Stimulated activated CD4-positive, alpha-beta T cell treated with anti-CD3 and anti-CD28 coated beads, Interleukin-1b, Interleukin-23, amount 100 ng/mL, for 48 hours (primary cell): ENCODE data around the gene FOXO3.
"Not testable (repeated sequence)": the region's sequence is repeated elsewhere in the genome, so short reads cannot be mapped to it uniquely, and the experiment has no call there.

ENCODE experiments used
- DNase-seq: peaks from one replicate; pipeline ENCODE4 v3.0.0-alpha.2; 2020

Gene FOXO3

DNA sequence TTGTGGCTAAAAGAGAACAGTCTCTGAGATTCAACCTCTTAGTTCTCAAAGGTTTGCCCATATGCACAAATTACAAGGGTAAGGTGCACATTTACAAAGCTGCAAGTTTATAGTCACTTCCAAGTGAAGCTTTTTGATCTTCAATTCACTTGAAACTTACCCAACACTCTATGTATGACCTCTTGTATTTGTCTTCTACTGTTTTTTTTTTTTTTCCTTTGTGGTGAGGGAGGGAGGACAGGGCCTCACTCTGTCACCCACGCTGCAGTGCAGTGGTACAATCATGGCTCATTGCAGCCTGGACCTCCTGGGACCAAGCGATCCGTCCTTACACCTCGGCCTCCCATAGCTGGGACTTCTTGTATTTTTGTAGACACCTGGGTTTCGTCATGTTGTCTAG, 4.5 kb upstream of the FOXO3 start:
- no peak for DNase-seq

DNA sequence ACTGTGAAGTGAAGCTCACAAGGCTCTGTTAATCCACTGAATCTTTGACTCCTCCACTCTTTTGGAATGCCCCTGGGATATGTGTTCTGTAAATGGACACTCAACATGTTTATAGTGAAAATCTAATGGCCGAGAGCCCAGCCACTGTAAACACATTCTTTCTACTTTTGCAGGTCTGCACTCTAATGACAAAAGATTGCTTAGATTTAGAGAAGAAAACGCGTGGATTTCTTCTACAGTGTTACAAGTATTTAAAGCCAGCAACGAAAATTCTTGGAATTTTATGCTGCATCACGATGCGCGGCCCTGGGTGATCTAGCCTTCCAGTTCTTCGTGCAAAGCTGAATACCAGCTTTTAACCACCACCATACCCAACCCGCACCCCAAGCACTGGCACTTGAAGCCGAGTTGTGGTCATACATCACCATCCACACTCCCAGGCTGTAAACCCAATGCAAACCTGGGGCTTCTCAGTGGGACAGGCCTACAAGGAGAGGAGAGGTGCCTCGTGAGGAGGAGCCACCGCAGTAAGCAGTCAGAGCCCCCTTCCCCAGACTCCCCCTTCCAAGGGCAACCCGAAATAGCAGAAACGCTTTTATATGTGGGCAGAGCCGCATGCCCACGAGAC, 3.7 kb upstream of the FOXO3 start:
- no peak for DNase-seq

DNA sequence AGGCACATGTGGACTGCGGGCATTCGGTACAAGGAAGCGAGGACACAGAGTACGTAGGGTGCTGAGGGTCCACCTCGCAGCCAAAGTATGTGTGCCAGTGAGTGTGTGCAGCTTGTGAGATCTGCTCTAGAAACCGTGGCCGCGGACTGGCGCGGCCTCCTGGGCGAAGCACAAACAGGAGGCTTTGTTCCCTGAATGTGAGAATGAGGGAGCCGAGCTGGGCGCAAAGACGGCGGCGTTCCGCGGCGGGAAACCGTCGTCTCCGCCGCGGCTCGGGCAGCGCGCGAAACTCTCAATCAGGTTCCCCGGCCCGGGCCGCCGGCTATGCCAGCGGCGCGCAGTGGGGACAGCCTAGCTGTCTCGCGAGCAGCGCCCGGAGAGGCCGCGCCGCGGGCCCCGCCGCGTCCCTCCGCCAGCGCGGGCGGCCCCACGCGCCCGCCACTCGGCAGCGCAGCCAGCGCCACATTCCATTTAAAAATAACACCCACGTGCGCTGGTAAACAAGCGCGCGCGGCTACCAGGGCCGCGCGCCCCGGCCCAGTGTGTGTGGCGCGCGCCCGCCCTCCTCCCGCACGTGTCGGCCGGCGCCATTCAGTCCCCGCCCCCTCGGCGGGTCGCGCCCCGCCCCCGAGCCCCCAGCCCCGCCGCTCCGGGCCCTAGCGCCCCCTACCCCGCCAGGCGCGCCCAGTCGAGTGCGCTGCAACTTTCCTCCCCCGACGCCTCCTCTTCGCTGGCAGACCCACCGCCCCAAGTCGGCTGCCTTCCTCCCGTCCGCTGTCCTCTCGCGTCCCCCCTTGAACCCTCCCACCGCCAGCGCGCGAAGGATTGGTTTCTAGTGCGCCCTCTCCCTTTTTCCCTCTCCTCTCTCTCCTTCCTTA, 3.0 kb upstream of the FOXO3 start:
- peak; percentile 61 for DNase-seq

DNA sequence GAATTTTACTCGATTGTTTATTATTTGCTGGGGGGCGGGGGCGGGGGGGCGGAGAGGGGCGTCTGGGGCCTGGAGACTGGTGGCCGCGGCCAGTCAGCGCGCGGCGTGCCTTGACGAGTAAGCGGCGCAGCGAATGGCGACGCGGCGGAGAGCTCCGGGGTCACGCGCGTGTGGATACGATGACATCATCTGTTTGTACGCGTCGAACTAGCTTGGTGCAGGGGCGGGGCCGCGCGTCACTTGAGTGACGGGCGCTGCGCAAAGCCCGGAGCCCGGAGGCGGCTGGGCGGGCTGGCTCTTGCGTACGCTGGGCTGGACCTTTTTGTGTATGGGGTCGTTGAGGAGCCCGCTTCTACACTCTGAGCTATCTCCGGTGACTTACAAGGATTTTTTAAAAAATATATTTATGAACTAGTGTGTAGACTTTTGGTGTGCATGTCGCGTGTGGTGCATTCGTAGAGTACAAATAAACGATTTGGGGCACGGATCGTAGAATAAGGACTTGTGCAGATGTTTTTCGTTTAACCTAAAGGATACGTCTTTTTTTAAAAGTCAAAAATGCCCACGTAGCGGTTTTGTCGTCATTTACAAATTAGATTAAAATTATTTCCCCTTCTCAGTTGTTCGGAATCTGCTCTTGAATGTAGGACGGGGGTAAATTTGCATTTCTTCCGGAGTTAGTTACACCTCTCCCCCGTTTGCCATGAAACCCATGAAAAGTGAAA, 2.2 kb upstream of the FOXO3 start:
- peak; percentile 95 for DNase-seq

- peak; percentile 80 for DNase-seq
Measured at GRCh38 chr6:108559097-108559883, 1.4 kb upstream of the FOXO3 start.

GRCh38 chr6:108559884-108560462, 744 bp upstream of the FOXO3 start:
- DNase-seq: peak; percentile 2

DNA sequence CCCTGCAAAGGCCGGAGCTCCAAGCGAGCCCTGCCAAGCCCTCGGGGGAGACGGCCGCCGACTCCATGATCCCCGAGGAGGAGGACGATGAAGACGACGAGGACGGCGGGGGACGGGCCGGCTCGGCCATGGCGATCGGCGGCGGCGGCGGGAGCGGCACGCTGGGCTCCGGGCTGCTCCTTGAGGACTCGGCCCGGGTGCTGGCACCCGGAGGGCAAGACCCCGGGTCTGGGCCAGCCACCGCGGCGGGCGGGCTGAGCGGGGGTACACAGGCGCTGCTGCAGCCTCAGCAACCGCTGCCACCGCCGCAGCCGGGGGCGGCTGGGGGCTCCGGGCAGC, 561 bp downstream of the FOXO3 start:
- DNase-seq: not testable (repeated sequence)

GRCh38 chr6:108561742-108562502, 1.2 kb downstream of the FOXO3 start:
- no peak for DNase-seq

DNA sequence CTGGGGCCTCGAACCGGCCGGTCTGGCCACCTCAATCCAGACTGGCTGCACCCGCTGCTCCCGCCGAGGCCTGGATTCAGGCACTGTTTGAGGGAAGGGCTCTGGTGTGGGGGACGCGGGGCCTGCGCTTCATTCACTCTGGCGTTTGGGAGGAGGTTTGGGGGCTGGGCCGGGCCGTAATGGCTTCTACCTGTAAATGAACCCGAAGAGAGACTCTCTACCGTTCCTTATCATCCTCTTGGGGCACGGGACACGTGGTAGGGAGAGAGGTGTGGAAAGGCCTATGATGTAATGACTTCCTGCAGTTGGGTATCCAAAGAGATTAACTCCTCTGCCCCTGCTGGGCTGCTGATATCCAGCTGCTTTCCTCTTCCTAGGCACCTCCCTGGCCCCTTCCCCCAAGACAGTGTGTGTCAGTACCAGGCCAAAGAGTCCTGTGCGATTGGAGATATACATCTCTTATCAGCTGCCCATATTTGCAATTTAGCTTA, 1.8 kb downstream of the FOXO3 start:
- no peak for DNase-seq

DNA sequence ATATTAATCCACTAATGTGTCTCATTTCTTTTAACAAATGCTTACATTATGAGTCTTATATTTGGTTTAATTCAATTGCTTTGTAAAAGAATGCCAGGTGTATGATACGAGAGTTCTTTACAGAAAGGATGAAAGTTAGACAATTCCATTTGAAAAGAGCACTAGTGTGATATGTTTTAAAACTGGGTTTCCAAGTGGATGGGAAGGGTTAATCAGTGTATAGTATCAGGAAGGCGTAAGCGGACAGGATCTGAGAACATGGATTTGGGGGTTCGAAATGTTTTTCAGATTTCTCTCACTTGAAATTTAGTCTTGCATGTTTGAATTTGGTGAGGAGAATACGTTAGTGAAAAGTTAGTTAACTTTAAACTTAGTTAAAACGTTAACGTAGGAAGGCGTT, 2.6 kb downstream of the FOXO3 start:
- DNase-seq: no peak

- no peak for DNase-seq
Measured at GRCh38 chr6:108564178-108564577, 3.5 kb downstream of the FOXO3 start.

- no peak for DNase-seq
Measured at GRCh38 chr6:108565091-108565766, 4.5 kb downstream of the FOXO3 start.

- DNase-seq: no peak
Measured at GRCh38 chr6:108565893-108566292, 5.2 kb downstream of the FOXO3 start.

GRCh38 chr6:108566406-108566805, 5.7 kb downstream of the FOXO3 start:
- no peak for DNase-seq

DNA sequence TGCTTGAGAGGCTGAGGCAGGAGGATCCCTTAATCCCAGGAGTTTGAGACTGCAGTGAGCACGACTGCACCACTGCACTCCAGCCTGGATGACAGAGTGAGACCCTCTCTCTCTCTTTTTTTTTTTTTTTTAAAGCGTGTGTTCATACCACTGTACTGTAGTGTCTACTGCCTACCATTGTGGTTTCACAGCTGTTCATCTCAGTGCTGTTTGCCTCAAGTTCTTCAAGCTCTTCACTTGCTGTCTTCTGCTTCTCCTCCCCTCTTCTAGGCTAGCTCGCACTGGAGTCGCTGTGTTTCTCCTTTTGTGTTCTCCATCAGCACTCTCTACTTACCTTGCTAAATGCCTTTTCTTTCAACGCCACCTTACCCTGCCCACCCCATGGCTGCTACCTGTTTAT, 7.4 kb downstream of the FOXO3 start:
- no peak for DNase-seq

- no peak for DNase-seq
Measured at GRCh38 chr6:108568551-108569305, 8.0 kb downstream of the FOXO3 start.

DNA sequence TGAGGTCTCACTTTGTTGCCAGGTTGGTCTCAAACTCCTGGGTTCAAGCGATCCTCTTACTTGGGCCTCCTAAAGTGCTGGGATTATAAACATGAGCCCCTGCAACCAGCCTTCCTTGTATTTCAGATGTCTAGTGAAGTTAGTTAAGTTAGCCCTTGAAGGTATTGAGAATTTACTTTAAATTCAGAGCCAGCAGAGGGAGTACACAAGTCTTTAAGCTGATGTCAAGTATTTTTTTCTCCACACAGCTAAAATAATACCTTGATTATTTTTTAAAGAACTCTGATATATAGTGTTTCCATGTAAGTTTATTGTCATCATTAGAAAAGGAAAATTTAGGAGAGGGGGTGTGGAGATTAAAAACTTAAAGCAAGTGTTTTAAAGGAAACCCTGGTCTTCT, 9.8 kb downstream of the FOXO3 start:
- DNase-seq: no peak

- no peak for DNase-seq
Measured at GRCh38 chr6:108574457-108575141, 13.9 kb downstream of the FOXO3 start.

DNA sequence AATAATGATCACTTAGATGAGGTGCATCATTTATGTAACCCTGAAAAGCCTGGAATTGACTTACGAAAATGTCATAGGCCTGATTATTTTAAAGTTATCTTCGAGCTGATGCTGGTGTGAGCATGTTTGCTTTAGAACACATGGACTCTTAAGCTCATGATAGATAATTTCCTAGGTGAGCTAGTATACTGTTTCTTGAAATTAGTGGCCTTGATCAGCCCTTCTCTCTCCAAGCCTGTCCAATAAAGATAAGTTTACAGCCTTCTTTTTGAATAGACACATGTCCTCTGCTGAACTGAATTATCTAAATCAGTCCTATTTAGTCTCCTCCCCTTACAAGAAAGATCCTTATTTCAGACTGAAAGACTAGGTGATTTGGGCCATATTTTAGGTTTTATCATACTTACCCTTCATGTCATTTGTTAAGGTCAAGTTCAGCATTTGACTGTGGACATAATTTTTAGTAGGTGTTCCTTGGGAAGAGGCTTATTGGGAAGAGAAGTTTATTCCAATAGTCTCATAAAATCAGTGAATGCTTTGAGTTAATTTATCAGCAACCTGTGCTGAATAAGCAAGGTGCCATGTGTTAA, 15.3 kb downstream of the FOXO3 start:
- DNase-seq: no peak
